Lower leg skin (tissue), 4 donors: ENCODE data around the gene CTSA. TPM values are rescaled to one million over a fixed set of nuclear protein-coding genes. Genes with fewer than 3 reads are reported as not detected.

Experiments
- DNase-seq, 2 donors: peaks; one replicate each; pipeline ENCODE4 v3.0.0-alpha.2; 2019; ENCODE audit warnings: low spot score in 2 of 2
- H3K4me3 ChIP-seq: fragments of 200-600 bp; sonication (generic); 2 replicates; pipeline ENCODE4 v1.5.1; 2017; ENCODE audit warnings: mild to moderate bottlenecking, low read depth; ENCODE audit not compliant: poor library complexity, severe bottlenecking
- CTCF ChIP-seq, 3 donors: fragments of 450-650 bp; IDR thresholded peaks; one replicate each; pipeline ENCODE4 v1.5.1; 2016; ENCODE audit warnings: antibody characterized with exemption in 3 of 3, mild to moderate bottlenecking in 3 of 3, moderate library complexity in 2 of 3
- POLR2A ChIP-seq, 2 donors: fragments of 450-650 bp; IDR thresholded peaks; one replicate each; pipeline ENCODE4 v1.6.1; 2016 to 2017; ENCODE audit warnings: antibody characterized with exemption in 2 of 2, mild to moderate bottlenecking in 1 of 2, moderate library complexity in 1 of 2
- WGBS, 2 donors: methylation state at CpG; one replicate each; pipeline ENCODE4 v1.1.5; 2018; 5-methylcytosine and 5-hydroxymethylcytosine counted together
- intact Hi-C: fragments of 100-400 bp; cut with DNase I; formaldehyde crosslinking; loops from one replicate; pipeline ENCODE4 v1.15.0; 2023; ENCODE audit warnings: low total_unique reads
- total RNA-seq, 4 donors: library from RNA; depleted of rRNA; stranded (reverse); fragments of >200 nt; gene quantifications; one replicate each; pipeline ENCODE4 v1.1.0, GENCODE V29; 2016

The CTSA gene
- total RNA-seq, 4 donors from 2014 or later = 89.1 to 122 (median 111) TPM

- 5% methylated on average over 36 to 40 of the region's 79 CpGs for WGBS, 2 donors
- TF ChIP-seq CTCF (IDR thresholded peaks at IDR 0.05) (peak in 1 of 3 donors; percentile 52), POLR2A (IDR thresholded peaks at IDR 0.05) (no peak)
- H3K4me3 ChIP-seq = peak overlapping the region; percentile 66
- intact Hi-C loops = no loop called here
- peak; percentile 78 to 96 for DNase-seq
Observed at GRCh38 chr20:45890077-45890984, 804 bp upstream of the CTSA start.

GRCh38 chr20:45892049-45892825, 1.1 kb downstream of the CTSA start:
- no peak for DNase-seq
- TF ChIP-seq POLR2A (IDR thresholded peaks at IDR 0.05) = no peak
- no peak for TF ChIP-seq CTCF (IDR thresholded peaks at IDR 0.05)
- intact Hi-C loops = no loop called here
- 76 to 86% methylated on average over 9 of the region's 9 CpGs for WGBS, 2 donors
- H3K4me3 ChIP-seq = no peak overlapping the region

- intact Hi-C loops = no loop called here
- TF ChIP-seq POLR2A (IDR thresholded peaks at IDR 0.05) = no peak
- TF ChIP-seq CTCF (IDR thresholded peaks at IDR 0.05) = no peak
- 71 to 74% methylated on average over 4 of the region's 4 CpGs for WGBS, 2 donors
- DNase-seq = no peak
- H3K4me3 ChIP-seq = no peak overlapping the region
Observed at GRCh38 chr20:45892828-45893500, 1.8 kb downstream of the CTSA start.

- TF ChIP-seq POLR2A (IDR thresholded peaks at IDR 0.05) (no peak), CTCF (IDR thresholded peaks at IDR 0.05) (no peak)
- 88 to 90% methylated on average over 4 of the region's 4 CpGs for WGBS, 2 donors
- intact Hi-C loops = no loop called here
Observed at GRCh38 chr20:45893831-45894230, 2.7 kb downstream of the CTSA start.

GRCh38 chr20:45894797-45895196, 3.7 kb downstream of the CTSA start:
- H3K4me3 ChIP-seq = no peak overlapping the region
- no peak for DNase-seq
- TF ChIP-seq CTCF (IDR thresholded peaks at IDR 0.05) = no peak
- no peak for TF ChIP-seq POLR2A (IDR thresholded peaks at IDR 0.05)
- intact Hi-C loops = no loop called here
- 80 to 86% methylated on average over 12 of the region's 12 CpGs for WGBS, 2 donors

More at GRCh38 chr20:45893831-45894230, 2.7 kb downstream of the CTSA start:
- no peak for DNase-seq
- H3K4me3 ChIP-seq = no peak overlapping the region
